GM18907 (cell line): ENCODE results near the gene SMC6.
A peak's percentile ranks its signal among the peaks of the same experiment; 100 is the strongest.

Experiments
- ATAC-seq: cut with Tn5 transposase; IDR thresholded peaks from one replicate; pipeline ENCODE4 v1.9.1; 2021; ENCODE audit warnings: mild to moderate bottlenecking, moderate library complexity; ENCODE audit not compliant: unreplicated experiment

Gene SMC6, protein sequence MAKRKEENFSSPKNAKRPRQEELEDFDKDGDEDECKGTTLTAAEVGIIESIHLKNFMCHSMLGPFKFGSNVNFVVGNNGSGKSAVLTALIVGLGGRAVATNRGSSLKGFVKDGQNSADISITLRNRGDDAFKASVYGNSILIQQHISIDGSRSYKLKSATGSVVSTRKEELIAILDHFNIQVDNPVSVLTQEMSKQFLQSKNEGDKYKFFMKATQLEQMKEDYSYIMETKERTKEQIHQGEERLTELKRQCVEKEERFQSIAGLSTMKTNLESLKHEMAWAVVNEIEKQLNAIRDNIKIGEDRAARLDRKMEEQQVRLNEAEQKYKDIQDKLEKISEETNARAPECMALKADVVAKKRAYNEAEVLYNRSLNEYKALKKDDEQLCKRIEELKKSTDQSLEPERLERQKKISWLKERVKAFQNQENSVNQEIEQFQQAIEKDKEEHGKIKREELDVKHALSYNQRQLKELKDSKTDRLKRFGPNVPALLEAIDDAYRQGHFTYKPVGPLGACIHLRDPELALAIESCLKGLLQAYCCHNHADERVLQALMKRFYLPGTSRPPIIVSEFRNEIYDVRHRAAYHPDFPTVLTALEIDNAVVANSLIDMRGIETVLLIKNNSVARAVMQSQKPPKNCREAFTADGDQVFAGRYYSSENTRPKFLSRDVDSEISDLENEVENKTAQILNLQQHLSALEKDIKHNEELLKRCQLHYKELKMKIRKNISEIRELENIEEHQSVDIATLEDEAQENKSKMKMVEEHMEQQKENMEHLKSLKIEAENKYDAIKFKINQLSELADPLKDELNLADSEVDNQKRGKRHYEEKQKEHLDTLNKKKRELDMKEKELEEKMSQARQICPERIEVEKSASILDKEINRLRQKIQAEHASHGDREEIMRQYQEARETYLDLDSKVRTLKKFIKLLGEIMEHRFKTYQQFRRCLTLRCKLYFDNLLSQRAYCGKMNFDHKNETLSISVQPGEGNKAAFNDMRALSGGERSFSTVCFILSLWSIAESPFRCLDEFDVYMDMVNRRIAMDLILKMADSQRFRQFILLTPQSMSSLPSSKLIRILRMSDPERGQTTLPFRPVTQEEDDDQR

DNA sequence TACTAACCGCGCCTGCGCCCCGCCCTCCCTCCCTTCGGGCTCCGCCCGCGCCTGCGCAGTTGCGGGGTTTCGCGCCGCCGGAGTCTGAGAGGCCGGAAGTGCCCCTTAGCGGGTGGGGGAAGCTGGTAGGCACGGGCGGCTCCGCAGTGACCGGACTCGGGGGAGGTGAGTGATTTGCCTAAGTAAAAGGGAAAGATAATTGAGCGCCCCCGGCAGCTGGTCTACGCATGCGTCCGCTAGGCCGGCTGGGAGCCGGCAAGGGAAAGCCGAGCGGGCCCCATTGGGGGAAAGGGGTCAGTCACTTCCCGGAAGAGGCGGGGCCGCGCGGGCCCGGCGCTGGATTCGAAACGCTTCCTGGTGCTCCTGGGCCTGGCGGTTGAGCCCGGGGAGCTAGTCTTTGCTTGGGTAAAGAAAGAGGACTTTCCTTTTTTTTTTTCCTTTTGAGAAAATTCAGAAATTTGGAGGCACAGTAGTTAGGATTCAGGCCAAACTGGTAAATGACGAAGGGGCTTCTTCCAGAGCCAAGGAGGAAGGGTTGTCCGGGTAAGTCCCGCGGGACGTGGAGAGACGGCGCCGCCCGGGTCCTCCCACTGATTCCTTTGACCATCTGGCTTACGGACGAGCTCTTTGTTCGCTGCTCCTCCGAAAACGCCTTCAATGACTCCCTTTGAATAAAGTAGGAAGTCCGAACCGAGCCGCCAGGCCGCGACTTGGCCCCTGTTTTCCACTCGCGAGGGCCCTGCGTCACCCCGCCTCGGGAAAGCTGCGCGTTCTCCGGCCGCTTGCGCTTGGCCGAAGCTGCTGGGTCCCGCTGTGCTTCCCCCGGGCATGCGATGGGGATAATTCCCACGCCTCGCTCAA, at the start of gene SMC6, which contains the start of gene GEN1:
Gene SMC6 (minus strand): TSS at position 8 of the 861 bp plus-strand sequence. CDS start 7,864 bp downstream, outside the sequence.
Gene GEN1 (plus strand): TSS at position 336 of the 861 bp plus-strand sequence. CDS start 5,806 bp downstream, outside the sequence.
- peak; percentile 79 for ATAC-seq

DNA sequence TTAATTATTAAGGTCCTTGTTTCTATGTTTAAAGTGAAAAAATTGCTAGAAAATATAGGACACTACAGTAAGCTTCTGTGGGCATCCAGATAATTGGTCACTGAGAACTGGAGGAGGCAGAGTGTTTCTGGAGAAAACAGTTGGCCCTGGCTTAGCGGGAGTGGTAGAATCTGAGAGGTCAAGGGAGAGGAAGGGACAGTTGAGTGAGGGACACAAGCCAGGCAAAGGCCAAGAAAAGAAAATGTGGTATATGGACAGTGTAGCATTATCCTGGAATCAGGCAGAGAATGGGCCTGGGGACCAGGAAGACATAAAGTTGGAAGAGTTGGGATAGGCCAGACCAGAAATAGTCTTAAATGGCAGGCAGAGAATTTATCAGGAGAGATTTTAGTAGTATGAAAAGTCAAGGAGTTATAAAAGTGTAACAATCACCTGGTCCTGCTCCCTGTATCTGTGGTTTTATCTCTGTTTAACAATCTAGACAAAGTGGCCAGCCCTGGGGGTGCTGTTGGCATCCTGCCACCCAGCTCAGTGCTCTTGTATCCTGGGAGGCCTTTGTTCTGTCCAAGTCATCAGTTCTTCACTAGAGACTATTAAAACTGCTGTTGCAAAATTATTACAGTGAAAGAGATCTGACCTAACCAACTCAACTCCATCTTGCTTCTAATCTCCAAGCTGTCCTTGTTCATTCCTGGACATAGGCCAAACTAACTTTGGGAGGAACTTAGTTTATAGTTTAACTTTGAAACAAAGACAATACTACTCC, 47.3 kb upstream of the SMC6 start:
- ATAC-seq: no peak

DNA sequence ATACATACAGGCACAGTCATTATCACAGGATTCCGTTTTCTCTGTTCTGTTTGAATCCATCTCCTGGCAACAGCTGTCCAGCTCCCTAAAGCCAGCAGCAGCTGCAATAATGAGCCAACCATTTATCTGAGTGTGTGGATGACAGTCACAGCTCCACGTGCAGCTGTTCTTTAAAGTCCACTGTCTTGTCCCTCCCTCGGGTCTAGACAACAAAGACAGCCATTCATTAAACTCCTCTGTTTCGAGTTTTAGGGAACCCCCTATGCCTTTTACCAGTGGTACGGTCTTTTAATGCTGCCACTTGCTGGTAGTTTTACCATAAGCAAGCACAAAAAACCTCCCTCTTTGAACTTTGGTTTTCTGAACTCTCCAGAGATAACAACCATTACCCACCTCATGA, 46.6 kb upstream of the SMC6 start:
- no peak for ATAC-seq

DNA sequence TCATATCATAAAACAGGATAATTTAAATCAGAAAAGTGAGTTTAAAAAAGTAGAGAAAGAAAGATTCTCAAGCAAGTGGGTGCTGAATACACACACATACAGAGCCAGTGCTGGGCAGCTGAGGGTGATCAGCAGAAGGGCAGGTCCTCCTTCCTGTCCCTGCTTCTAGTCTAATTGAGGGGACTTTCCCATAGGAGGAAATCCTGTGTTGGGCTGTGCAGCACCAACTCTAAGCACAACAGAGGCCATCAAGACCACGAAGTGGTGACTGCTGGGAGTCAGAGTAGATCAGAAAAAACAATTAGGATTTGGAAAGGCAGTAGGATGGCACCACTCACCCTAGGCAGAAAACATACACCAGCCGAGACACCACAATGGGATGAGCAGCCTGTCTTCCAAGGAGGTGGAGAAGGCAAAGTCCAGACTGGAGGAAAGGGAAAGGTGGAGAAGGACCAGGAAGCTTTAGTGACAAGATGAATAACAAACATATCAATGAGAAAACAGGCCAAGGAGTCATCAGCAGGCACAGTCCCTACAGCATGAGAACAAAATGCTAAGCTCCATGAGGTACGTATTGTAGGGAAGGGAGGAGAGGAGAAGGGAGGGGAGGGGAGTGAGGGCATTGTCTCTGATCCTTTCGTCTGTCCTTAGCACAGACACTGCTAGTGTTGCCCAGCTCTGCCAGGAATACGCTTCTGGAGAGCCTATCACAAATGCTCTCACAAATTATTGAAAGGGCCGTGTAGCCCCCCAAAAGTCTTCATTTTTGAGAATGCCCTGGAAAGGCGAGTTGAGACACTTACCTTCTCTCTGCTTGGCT, 45.9 kb upstream of the SMC6 start:
- ATAC-seq: no peak

DNA sequence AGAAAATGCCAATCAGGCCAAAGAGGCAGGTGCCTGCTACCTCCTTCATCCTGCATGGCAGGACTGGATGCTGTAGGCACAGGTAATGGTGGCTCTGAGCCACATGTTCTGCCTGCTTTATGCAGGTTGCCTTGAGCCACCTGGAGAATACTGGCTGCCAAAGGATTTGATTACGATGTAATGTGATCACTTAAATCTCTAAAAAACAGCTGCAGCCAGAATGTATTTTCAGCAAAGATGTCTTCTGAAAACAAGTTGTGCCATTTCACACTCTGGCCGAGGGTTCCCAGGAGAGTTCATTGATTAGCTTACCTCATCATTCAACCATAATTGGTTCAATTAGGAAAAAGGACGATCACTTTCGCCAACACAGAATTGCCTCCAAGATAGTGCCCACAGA, 44.7 kb upstream of the SMC6 start:
- ATAC-seq: no peak

DNA sequence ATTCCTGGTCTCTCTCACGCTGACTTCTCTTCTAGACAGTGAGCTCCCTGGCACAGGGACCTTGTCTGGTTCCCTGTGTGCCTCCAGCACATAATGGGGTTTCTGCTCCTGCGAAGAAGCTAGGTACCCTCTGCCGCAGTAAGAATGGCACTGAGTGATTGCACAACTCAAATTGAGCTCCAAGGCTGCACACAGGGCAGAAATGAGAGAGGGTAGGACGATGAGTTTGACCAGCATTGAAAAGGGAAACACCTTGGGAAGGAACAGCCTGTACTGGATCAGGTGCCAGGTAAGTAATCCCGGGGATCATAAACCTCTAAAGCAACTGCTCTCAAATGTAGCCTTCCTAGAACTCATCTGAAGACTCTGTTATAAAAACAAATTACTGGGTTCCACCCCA, 41.7 kb upstream of the SMC6 start:
- ATAC-seq: no peak

DNA sequence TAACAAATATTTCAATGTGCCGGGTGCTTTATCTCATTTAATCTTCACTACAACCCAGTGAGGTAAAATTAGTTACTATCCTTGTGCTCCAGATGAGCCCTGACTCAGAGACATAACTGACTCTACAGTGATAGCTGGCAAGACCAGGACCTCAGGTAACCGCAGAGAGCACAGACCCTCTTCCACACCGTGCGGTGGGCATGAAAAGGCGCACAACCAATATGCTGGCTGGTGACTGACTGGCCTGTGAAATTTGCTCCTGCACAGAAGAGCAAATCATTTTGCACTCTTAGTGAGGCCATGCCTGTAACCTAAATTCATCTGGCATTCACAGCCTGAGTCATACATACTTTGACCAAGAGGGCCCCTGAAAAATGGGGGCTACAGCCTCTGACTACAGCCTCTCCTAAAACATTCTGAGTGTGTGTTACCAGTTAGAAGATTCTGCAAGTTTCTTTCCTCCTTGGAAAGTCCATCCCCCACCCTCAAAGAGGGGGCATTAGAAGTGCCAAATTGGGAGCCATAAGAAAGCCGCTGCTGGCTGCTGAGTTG, 40.3 kb upstream of the SMC6 start:
- no peak for ATAC-seq

DNA sequence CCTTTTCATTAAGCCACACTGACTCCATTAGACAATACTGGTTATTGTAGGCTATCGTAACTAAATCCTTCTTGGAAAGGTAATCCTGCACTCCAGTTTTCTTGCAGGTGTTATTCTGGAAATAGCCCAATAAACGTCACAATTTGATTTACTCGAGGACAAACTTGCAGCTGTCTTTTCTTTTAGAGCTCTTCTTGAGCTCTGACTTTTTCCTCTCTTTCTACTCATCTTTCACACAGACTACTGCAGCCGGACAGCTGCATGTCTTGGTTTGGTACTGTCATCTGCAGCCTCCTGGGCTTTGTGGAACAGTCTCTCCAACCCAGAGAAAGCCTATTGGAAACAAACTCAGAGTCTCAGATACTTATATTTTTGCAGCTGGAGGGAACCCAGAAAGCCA, 39.7 kb upstream of the SMC6 start:
- ATAC-seq: no peak

DNA sequence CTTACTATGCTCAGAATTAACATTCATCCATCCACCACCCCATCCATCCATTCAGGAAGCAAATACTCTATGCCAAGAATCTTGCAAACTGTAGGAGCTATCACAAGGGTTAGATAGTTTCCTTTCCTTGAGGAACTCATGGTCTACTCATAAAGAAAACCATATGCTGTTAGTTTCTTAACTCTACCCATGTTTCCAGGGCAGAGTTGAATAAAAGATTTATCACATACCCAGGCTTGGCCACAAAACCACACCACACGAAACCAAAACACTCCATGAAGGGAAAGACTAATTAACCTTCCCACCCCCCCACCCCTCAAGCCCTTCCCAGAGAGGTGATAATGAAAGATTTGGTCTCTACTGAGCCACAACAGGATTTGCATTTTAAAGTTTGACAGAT, 38.9 kb upstream of the SMC6 start:
- ATAC-seq: peak; percentile 48

DNA sequence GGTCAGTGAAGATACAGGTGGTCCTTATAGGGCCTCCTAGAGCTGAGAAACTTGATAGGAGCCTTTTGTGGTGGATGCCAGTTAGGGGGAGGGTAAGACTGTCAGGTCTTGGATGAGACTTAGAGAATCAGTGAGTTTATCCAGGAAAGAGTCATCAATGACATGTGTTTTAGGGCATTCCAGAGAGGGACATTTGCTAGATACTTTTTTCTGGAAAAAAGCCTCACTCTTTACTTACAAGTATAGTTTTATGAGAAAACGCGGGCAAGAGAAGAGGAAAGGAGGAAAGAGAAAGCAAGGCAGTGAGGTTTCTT, 38.2 kb upstream of the SMC6 start:
- ATAC-seq: no peak

DNA sequence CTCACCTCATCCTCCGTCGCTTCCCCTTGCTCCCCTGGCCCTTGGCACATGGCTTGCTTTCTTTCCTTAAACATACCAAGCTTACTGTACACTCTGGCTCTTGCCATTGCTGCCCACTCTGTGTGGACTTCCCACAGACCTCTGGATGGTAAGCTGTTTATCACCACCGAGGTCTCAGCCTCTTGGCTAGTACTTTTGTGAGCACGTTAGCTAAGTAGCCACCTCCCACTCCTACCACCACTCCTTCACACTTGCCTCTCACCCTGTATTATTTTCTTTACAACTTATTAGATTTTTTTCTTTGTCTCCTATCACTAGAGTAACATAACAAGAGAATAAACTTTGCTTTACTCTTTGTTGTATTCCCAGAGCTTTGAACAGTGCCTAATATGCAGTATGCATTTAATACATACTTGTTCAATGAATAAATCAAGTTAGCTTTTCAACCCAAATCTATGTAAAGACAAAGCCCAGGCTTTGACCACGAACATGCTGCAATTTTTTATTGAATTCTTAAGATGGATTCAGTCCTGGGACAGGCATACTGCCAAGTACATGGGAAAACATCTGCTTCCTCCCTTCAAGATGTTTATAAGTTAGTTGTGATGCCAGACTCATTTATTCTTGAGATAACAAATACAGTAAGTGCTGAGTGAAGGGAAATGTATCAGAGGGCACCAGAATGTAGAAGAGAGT, 37.7 kb upstream of the SMC6 start:
- ATAC-seq: no peak

DNA sequence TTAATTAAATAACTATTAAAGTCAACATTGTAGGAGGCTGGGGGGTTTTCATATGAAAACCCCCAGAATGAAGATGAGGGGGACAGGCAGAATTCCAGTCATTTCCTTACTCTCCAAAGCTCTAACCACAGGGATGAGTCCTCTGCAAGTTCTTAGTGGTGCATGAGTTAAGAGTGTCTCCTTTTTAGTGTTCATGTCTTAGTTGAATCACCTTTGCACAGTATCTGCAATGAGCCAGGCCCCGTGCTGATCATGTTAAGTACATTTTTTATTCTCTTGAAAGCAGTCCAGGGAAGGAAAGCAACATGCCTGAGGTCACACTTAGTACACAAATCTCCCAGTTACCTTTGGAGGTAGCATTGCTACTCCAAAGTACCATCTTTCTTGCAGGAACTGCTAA, 36.9 kb upstream of the SMC6 start:
- ATAC-seq: no peak

DNA sequence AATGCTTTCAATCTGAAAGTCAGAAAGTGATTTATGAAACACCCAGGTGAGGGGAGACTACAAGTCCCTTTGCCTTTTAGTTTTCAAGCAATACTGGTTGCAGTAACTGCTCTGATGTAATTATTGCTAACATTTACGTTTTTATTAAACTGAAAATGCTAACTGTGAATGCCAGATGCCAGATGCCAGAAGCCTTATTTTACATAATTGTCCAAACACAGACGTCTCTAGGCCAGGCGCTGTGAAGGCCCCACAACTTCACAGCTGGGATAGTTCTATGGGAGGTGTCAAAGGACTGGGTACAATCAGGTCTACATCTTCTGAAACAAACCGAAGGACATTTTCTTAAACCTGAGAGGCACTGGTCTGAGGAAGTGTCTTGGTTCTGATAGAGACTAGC, 35.2 kb upstream of the SMC6 start:
- ATAC-seq: no peak

DNA sequence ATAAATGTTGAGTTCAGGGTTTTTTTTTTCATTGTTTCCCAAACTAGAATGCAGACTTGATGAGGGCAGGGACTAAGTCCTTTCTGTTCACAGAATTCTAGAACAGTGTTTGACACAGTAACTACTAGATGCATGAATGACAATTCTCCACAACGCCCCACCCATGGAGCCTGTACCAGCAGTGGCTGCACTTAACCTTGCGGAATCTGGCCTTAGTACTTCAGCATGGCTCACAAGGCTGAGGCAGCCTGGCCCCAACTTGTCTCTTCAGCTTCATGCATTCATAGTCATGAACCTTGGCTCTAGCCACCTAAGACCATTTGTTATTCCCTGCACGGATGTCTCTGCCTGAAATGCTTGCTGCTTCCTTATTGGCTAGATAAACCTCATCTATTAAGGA, 33.1 kb upstream of the SMC6 start:
- ATAC-seq: no peak

DNA sequence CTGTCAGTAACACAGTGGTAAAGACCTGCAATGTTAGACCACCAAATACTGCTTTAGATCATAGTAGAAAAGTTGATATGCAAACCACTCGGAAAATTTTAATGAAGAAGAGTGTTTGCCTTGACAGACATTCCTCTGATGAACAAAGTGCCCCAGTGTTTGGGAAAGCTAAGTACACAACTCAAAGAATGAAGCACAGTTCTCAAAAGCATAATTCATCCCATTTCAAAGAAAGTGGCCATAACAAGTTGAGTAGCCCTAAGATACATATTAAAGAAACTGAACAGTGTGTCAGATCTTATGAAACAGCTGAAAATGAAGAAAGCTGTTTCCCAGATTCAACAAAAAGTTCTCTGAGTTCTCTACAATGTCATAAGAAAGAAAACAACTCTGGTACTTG, 27.9 kb upstream of the SMC6 start:
- ATAC-seq: no peak

DNA sequence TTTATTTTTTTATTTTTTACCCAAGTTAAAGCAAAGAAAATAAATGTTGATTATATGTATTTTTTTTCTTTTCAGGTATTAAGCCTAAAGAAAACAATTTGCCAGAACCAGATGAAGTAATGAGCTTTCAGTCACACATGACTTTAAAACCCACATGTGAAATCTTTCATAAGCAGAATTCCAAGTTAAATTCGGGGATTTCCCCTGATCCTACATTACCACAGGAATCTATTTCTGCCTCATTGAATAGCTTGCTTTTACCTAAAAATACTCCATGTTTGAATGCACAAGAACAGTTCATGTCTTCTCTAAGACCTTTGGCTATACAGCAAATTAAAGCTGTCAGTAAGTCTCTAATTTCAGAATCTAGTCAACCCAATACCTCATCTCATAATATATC, 26.9 kb upstream of the SMC6 start:
- ATAC-seq: no peak

DNA sequence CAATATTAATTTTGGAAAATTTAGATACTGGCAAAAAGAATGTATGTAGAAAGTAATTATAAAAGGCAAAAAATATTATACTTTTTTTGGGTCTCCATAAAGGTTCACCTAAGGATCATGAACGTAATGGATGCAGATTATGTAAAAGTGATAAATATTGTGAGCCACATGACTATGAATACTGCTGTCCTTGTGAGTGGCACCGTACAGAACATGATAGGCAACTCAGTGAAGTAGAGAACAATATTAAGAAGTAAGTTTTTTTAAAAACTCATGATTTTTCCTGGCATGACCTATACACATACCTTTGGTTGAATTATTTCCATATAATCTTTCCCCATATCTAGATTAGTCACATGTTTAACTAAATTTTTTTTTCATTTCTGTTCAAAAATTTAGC, 18.9 kb upstream of the SMC6 start:
- no peak for ATAC-seq

DNA sequence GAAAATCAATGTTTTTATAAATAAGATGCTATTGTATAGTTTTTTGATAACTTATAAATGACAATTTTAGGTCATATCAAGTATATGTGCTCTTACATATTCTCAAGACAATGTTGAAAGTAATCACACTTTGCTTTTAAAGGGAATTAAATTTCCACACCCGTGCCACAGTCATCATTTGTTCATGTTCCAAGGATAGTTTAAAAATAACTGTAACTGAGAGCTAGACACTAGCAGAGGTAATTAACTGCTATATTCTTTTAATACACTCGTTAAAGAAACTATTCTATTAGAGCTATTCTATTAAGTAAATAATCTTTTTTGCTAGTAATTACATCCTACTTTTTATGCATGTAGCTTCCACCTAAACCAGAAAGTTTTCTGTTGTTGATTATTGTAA, 18.3 kb upstream of the SMC6 start:
- no peak for ATAC-seq
